ENCODE results near the gene PAF1.
A peak's percentile ranks its signal among the peaks of the same experiment; 100 is the strongest.

The PAF1 gene

GRCh38 chr19:39416152-39417120 lies 25.5 kb upstream of the PAF1 start:
- DNase-seq (ENCODE audit: insufficient read length): no peak
- no peak for FAIRE-seq

GRCh38 chr19:39415111-39416046 lies 24.5 kb upstream of the PAF1 start:
- DNase-seq (ENCODE audit: insufficient read length) (no peak), FAIRE-seq (no peak)
- no peak for TF ChIP-seq POLR2AphosphoS5 (IDR thresholded peaks at IDR 0.05; ENCODE audit: low read depth, low read length)
- no peak for TF ChIP-seq TAF1 (IDR thresholded peaks at IDR 0.05; ENCODE audit: borderline replicate concordance, low read depth, low read length)
- TF ChIP-seq POLR2A (IDR thresholded peaks at IDR 0.05; ENCODE audit: low read depth, low read length): no peak; the same call in 1 of the 2 replicates

More at GRCh38 chr19:39416152-39417120, 25.5 kb upstream of the PAF1 start:
- TF ChIP-seq POLR2AphosphoS5 (IDR thresholded peaks at IDR 0.05; ENCODE audit: low read depth, low read length) (no peak), TAF1 (IDR thresholded peaks at IDR 0.05; ENCODE audit: borderline replicate concordance, low read depth, low read length) (no peak), POLR2A (IDR thresholded peaks at IDR 0.05; ENCODE audit: low read depth, low read length) (no peak)

- FAIRE-seq (no peak), DNase-seq (ENCODE audit: insufficient read length) (no peak)
- TF ChIP-seq POLR2A (IDR thresholded peaks at IDR 0.05; ENCODE audit: low read depth, low read length) (no peak), TAF1 (IDR thresholded peaks at IDR 0.05; ENCODE audit: borderline replicate concordance, low read depth, low read length) (no peak), POLR2AphosphoS5 (IDR thresholded peaks at IDR 0.05; ENCODE audit: low read depth, low read length) (no peak)
Observed at GRCh38 chr19:39413911-39414608, 23.2 kb upstream of the PAF1 start.

GRCh38 chr19:39413272-39413910 lies 22.5 kb upstream of the PAF1 start:
- FAIRE-seq (peak; percentile 65), DNase-seq (ENCODE audit: insufficient read length) (no peak)

GRCh38 chr19:39412867-39413271 lies 22.0 kb upstream of the PAF1 start:
- FAIRE-seq (no peak), DNase-seq (ENCODE audit: insufficient read length) (no peak)

More at GRCh38 chr19:39413272-39413910, 22.5 kb upstream of the PAF1 start:
- TF ChIP-seq POLR2A (IDR thresholded peaks at IDR 0.05; ENCODE audit: low read depth, low read length): peak; percentile 38; the same call in 1 of the 2 replicates
- TF ChIP-seq TAF1 (IDR thresholded peaks at IDR 0.05; ENCODE audit: borderline replicate concordance, low read depth, low read length): no peak

GRCh38 chr19:39412100-39412866 lies 21.4 kb upstream of the PAF1 start, which contains the start of gene PLEKHG2:
Gene PLEKHG2, plus strand, starts transcription at chr19:39412669. Its CDS starts 1,418 bp downstream, at chr19:39414087.
- DNase-seq (ENCODE audit: insufficient read length) (peak; percentile 95), FAIRE-seq (peak; percentile 53)
- TF ChIP-seq POLR2AphosphoS5 (IDR thresholded peaks at IDR 0.05; ENCODE audit: low read depth, low read length): peak; percentile 80
- TF ChIP-seq TAF1 (IDR thresholded peaks at IDR 0.05; ENCODE audit: borderline replicate concordance, low read depth, low read length): no peak
- peak; percentile 85 for TF ChIP-seq POLR2A (IDR thresholded peaks at IDR 0.05; ENCODE audit: low read depth, low read length)

More at GRCh38 chr19:39412867-39413271, 22.0 kb upstream of the PAF1 start:
- TF ChIP-seq POLR2AphosphoS5 (IDR thresholded peaks at IDR 0.05; ENCODE audit: low read depth, low read length): no peak
- TF ChIP-seq TAF1 (IDR thresholded peaks at IDR 0.05; ENCODE audit: borderline replicate concordance, low read depth, low read length): no peak
- no peak for TF ChIP-seq POLR2A (IDR thresholded peaks at IDR 0.05; ENCODE audit: low read depth, low read length)

GRCh38 chr19:39411832-39412099 lies 20.9 kb upstream of the PAF1 start:
- TF ChIP-seq POLR2AphosphoS5 (IDR thresholded peaks at IDR 0.05; ENCODE audit: low read depth, low read length) (no peak), TAF1 (IDR thresholded peaks at IDR 0.05; ENCODE audit: borderline replicate concordance, low read depth, low read length) (no peak), POLR2A (IDR thresholded peaks at IDR 0.05; ENCODE audit: low read depth, low read length) (no peak)
- peak; percentile 91 for FAIRE-seq
- no peak for DNase-seq (ENCODE audit: insufficient read length)

GRCh38 chr19:39411081-39411831 lies 20.4 kb upstream of the PAF1 start:
- DNase-seq (ENCODE audit: insufficient read length) (no peak), FAIRE-seq (peak; percentile 85)
- TF ChIP-seq POLR2AphosphoS5 (IDR thresholded peaks at IDR 0.05; ENCODE audit: low read depth, low read length) (no peak), POLR2A (IDR thresholded peaks at IDR 0.05; ENCODE audit: low read depth, low read length) (peak; percentile 73; the same call in 1 of the 2 replicates), TAF1 (IDR thresholded peaks at IDR 0.05; ENCODE audit: borderline replicate concordance, low read depth, low read length) (no peak)

GRCh38 chr19:39410831-39411080 lies 19.9 kb upstream of the PAF1 start:
- no peak for DNase-seq (ENCODE audit: insufficient read length)
- TF ChIP-seq POLR2AphosphoS5 (IDR thresholded peaks at IDR 0.05; ENCODE audit: low read depth, low read length) (no peak), TAF1 (IDR thresholded peaks at IDR 0.05; ENCODE audit: borderline replicate concordance, low read depth, low read length) (no peak), POLR2A (IDR thresholded peaks at IDR 0.05; ENCODE audit: low read depth, low read length) (no peak)
- no peak for FAIRE-seq
